ENCODE data around the gene SPEN. TPM values are rescaled to one million over a fixed set of nuclear protein-coding genes. Genes with fewer than 3 reads are reported as not detected.
"Not testable (repeated sequence)": the region's sequence is repeated elsewhere in the genome, so short reads cannot be mapped to it uniquely, and the experiment has no call there.

SPEN gene
- total RNA-seq, 3 donors from 2014 or later: 80.4 to 85.2 (median 82.1) TPM

GRCh38 chr1:15965228-15965767, 117.8 kb downstream of the SPEN start:
- Mint-ChIP-seq H3K9me3 (no peaks in the 10 kb centered on the region), H3K27me3 (ENCODE audit: low read depth) (no peaks in the 10 kb centered on the region), H3K36me3 (ENCODE audit: insufficient read depth) (peaks cover 21% of the 10 kb centered on the region), H3K4me1 (ENCODE audit: low read depth) (peaks cover 81% of the 10 kb centered on the region), H3K4me3 (peak overlapping the region; percentile 80)
- DNase-seq: no peak
- peak; percentile 33 to 34 for ATAC-seq

- Mint-ChIP-seq H3K36me3 (ENCODE audit: insufficient read depth) (peaks cover 25% of the 10 kb centered on the region), H3K4me3 (peak overlapping the region; percentile 80), H3K9me3 (no peaks in the 10 kb centered on the region), H3K27me3 (ENCODE audit: low read depth) (no peaks in the 10 kb centered on the region), H3K4me1 (ENCODE audit: low read depth) (peaks cover 80% of the 10 kb centered on the region)
- DNase-seq (peak; percentile 68), ATAC-seq (peak; percentile 77 to 84)
These were observed 118.8 kb downstream of the SPEN start for GRCh38 chr1:15966081-15966955.

GRCh38 chr1:15966956-15967344, 119.4 kb downstream of the SPEN start:
- no peaks in the 10 kb centered on the region for H3K27me3 Mint-ChIP-seq (ENCODE audit: low read depth)
- H3K36me3 Mint-ChIP-seq (ENCODE audit: insufficient read depth): peaks cover 23% of the 10 kb centered on the region
- no peaks in the 10 kb centered on the region for H3K9me3 Mint-ChIP-seq
- no peak for DNase-seq
- no peak for ATAC-seq
- peaks cover 77% of the 10 kb centered on the region for H3K4me1 Mint-ChIP-seq (ENCODE audit: low read depth)
- peak overlapping the region; percentile 51 for H3K4me3 Mint-ChIP-seq

- peaks cover 77% of the 10 kb centered on the region for H3K4me1 Mint-ChIP-seq (ENCODE audit: low read depth)
These were observed 120.7 kb downstream of the SPEN start for GRCh38 chr1:15968172-15968571.

GRCh38 chr1:15969321-15969880, 121.9 kb downstream of the SPEN start:
- no peak for DNase-seq
- Mint-ChIP-seq H3K9me3 (no peaks in the 10 kb centered on the region), H3K36me3 (ENCODE audit: insufficient read depth) (peaks cover 36% of the 10 kb centered on the region), H3K27me3 (ENCODE audit: low read depth) (no peaks in the 10 kb centered on the region), H3K4me3 (no peak overlapping the region), H3K4me1 (ENCODE audit: low read depth) (peaks cover 76% of the 10 kb centered on the region)
- ATAC-seq: no peak

More at GRCh38 chr1:15968172-15968571, 120.7 kb downstream of the SPEN start:
- ATAC-seq (no peak), DNase-seq (no peak)
- Mint-ChIP-seq H3K27me3 (ENCODE audit: low read depth) (no peaks in the 10 kb centered on the region), H3K4me3 (no peak overlapping the region), H3K36me3 (ENCODE audit: insufficient read depth) (peaks cover 33% of the 10 kb centered on the region), H3K9me3 (no peaks in the 10 kb centered on the region)

- Mint-ChIP-seq H3K9me3 (no peaks in the 10 kb centered on the region), H3K27me3 (ENCODE audit: low read depth) (no peaks in the 10 kb centered on the region), H3K4me3 (no peak overlapping the region), H3K36me3 (ENCODE audit: insufficient read depth) (peaks cover 39% of the 10 kb centered on the region), H3K4me1 (ENCODE audit: low read depth) (peaks cover 67% of the 10 kb centered on the region)
- no peak for DNase-seq
- ATAC-seq: no peak
These were observed 123.4 kb downstream of the SPEN start for GRCh38 chr1:15970911-15971310.

GRCh38 chr1:15972409-15972808, 124.9 kb downstream of the SPEN start:
- peaks cover 62% of the 10 kb centered on the region for H3K4me1 Mint-ChIP-seq (ENCODE audit: low read depth)
- H3K36me3 Mint-ChIP-seq (ENCODE audit: insufficient read depth): peaks cover 39% of the 10 kb centered on the region
- no peak for DNase-seq
- no peaks in the 10 kb centered on the region for H3K27me3 Mint-ChIP-seq (ENCODE audit: low read depth)
- no peaks in the 10 kb centered on the region for H3K9me3 Mint-ChIP-seq
- ATAC-seq: no peak
- no peak overlapping the region for H3K4me3 Mint-ChIP-seq

- peaks cover 50% of the 10 kb centered on the region for H3K4me1 Mint-ChIP-seq (ENCODE audit: low read depth)
- no peak for ATAC-seq
These were observed 126.3 kb downstream of the SPEN start for GRCh38 chr1:15973772-15974171.

GRCh38 chr1:15974855-15975254, 127.3 kb downstream of the SPEN start:
- Mint-ChIP-seq H3K4me1 (ENCODE audit: low read depth) (peaks cover 52% of the 10 kb centered on the region), H3K36me3 (ENCODE audit: insufficient read depth) (peaks cover 29% of the 10 kb centered on the region), H3K9me3 (no peaks in the 10 kb centered on the region), H3K4me3 (peak overlapping the region; percentile 90), H3K27me3 (ENCODE audit: low read depth) (no peaks in the 10 kb centered on the region)
- ATAC-seq: peak; percentile 44 to 53
- DNase-seq: no peak

More at GRCh38 chr1:15973772-15974171, 126.3 kb downstream of the SPEN start:
- Mint-ChIP-seq H3K36me3 (ENCODE audit: insufficient read depth) (peaks cover 34% of the 10 kb centered on the region), H3K4me3 (no peak overlapping the region), H3K9me3 (no peaks in the 10 kb centered on the region), H3K27me3 (ENCODE audit: low read depth) (no peaks in the 10 kb centered on the region)
- DNase-seq: no peak

- Mint-ChIP-seq H3K4me1 (ENCODE audit: low read depth) (peaks cover 46% of the 10 kb centered on the region), H3K4me3 (peak overlapping the region; percentile 90), H3K9me3 (no peaks in the 10 kb centered on the region), H3K27me3 (ENCODE audit: low read depth) (no peaks in the 10 kb centered on the region), H3K36me3 (ENCODE audit: insufficient read depth) (peaks cover 24% of the 10 kb centered on the region)
- DNase-seq (peak; percentile 82), ATAC-seq (peak; percentile 74 to 80)
These were observed 127.9 kb downstream of the SPEN start for GRCh38 chr1:15975358-15975804.

GRCh38 chr1:15975805-15976680, 128.5 kb downstream of the SPEN start, which contains the start of gene ZBTB17:
Gene ZBTB17, minus strand, starts transcription at chr1:15976101. Its CDS starts 27,606 bp downstream, at chr1:15948495.
- peaks cover 20% of the 10 kb centered on the region for H3K36me3 Mint-ChIP-seq (ENCODE audit: insufficient read depth)
- H3K4me3 Mint-ChIP-seq: peak within 1 kb of the TSS; percentile 90
- H3K4me1 Mint-ChIP-seq (ENCODE audit: low read depth): peaks cover 40% of the 10 kb centered on the region
- DNase-seq (peak; percentile 96), ATAC-seq (peak; percentile 84)
- no peaks in the 10 kb centered on the region for H3K27me3 Mint-ChIP-seq (ENCODE audit: low read depth)
- H3K9me3 Mint-ChIP-seq: no peaks in the 10 kb centered on the region

GRCh38 chr1:15977947-15978346, 130.4 kb downstream of the SPEN start:
- not testable (repeated sequence) for H3K27me3 Mint-ChIP-seq (ENCODE audit: low read depth); H3K4me3 Mint-ChIP-seq; DNase-seq; H3K36me3 Mint-ChIP-seq (ENCODE audit: insufficient read depth); ATAC-seq; H3K9me3 Mint-ChIP-seq
- peaks cover 29% of the 10 kb centered on the region for H3K4me1 Mint-ChIP-seq (ENCODE audit: low read depth)

GRCh38 chr1:15981679-15982078, 134.2 kb downstream of the SPEN start:
- H3K4me1 Mint-ChIP-seq (ENCODE audit: low read depth): peaks cover 20% of the 10 kb centered on the region
- ATAC-seq: no peak
- no peak for DNase-seq
- H3K4me3 Mint-ChIP-seq: no peak overlapping the region
- H3K27me3 Mint-ChIP-seq (ENCODE audit: low read depth): peaks cover 1% of the 10 kb centered on the region
- no peaks in the 10 kb centered on the region for H3K9me3 Mint-ChIP-seq
- H3K36me3 Mint-ChIP-seq (ENCODE audit: insufficient read depth): no peaks in the 10 kb centered on the region

- Mint-ChIP-seq H3K9me3 (no peaks in the 10 kb centered on the region), H3K4me3 (no peak overlapping the region), H3K36me3 (ENCODE audit: insufficient read depth) (no peaks in the 10 kb centered on the region), H3K4me1 (ENCODE audit: low read depth) (peaks cover 19% of the 10 kb centered on the region), H3K27me3 (ENCODE audit: low read depth) (peaks cover 1% of the 10 kb centered on the region)
- ATAC-seq: no peak
- no peak for DNase-seq
These were observed 135.8 kb downstream of the SPEN start for GRCh38 chr1:15983275-15983674.

All from activated T-cell treated with anti-CD3 and anti-CD28 coated beads, Interleukin-2, amount 50 U/mL, for 4 hours (primary cell).